Vagina (tissue), 2 donors: ENCODE measurements around the gene MRPL17. TPM values are rescaled to one million over a fixed set of nuclear protein-coding genes. Genes with fewer than 3 reads are reported as not detected.

Experiments
- DNase-seq, 2 donors: peaks; one replicate each; pipeline ENCODE4 v3.0.0-alpha.2; 2017; ENCODE audit errors: extremely low spot score in 2 of 2
- H3K27ac ChIP-seq: fragments of 200-600 bp; sonication (generic); one replicate; pipeline ENCODE4 v1.5.1; 2019
- H3K27me3 ChIP-seq: fragments of 200-600 bp; sonication (generic); one replicate; pipeline ENCODE4 v1.5.1; 2019
- H3K36me3 ChIP-seq, 2 donors: fragments of 200-600 bp; sonication (generic); one replicate each; pipeline ENCODE4 v1.5.1; 2017 to 2019
- H3K4me1 ChIP-seq: fragments of 200-600 bp; sonication (generic); one replicate; pipeline ENCODE4 v1.5.1; 2019
- H3K4me3 ChIP-seq, 2 donors: fragments of 200-600 bp; sonication (generic); 1 replicate in 1 of 2; 2 replicates in 1 of 2; pipeline ENCODE4 v1.5.1; 2016 to 2019
- H3K9me3 ChIP-seq: fragments of 200-600 bp; sonication (generic); one replicate; pipeline ENCODE4 v1.5.1; 2019
- POLR2A ChIP-seq, 2 donors: fragments of 450-650 bp; IDR thresholded peaks; one replicate each; pipeline ENCODE4 v1.6.1; 2017; ENCODE audit warnings: antibody characterized with exemption in 2 of 2, mild to moderate bottlenecking in 2 of 2, moderate library complexity in 2 of 2
- POLR2AphosphoS5 ChIP-seq, 2 donors: sonication (generic); formaldehyde crosslinking; IDR thresholded peaks; one replicate each; pipeline ENCODE4 v1.9.0; 2017; ENCODE audit warnings: antibody characterized with exemption in 2 of 2, mild to moderate bottlenecking in 2 of 2, low read depth in 1 of 2; ENCODE audit not compliant: insufficient read depth in 1 of 2
- intact Hi-C: fragments of 100-400 bp; cut with DNase I; formaldehyde crosslinking; loops from one replicate; pipeline ENCODE4 v1.15.1; 2023
- total RNA-seq: library from RNA; depleted of rRNA; stranded (reverse); fragments of >200 nt; gene quantifications from one replicate; pipeline ENCODE4 v1.2.3, GENCODE V29; 2016
- TF ChIP-seq, protein P1 (sequence below), 3 experiments: fragments of 450-650 bp in 2 of 3; fragments of 200-600 bp in 1 of 3; sonication (generic) in 1 of 3; IDR thresholded peaks; one replicate each; pipeline ENCODE4 v1.5.1; 2017 to 2019; ENCODE audit warnings: antibody characterized with exemption in 3 of 3, mild to moderate bottlenecking in 2 of 3, moderate library complexity in 2 of 3

Gene MRPL17
- total RNA-seq, 1 donor from 2014 or later, result 55.2 TPM

DNA sequence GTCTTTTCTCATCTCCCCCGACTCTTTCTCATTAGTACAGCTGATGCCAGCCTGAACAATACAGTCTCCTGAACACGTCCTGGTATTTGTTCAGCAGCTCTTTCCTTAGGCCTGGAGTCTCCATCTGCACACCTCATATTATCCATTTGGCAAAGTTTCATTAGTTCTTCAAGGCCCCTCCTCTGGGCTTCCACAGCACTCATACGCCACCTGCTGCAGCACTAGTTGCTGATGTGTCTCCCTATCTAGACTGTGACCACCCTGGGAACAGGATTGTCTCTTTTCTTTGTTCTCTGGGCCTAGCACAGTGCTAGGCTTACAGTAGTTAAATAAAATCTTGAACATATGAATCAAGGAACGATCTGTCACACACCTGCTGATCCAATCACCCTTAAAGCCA, 44.7 kb downstream of the MRPL17 start:
- Histone ChIP-seq H3K27ac (peak overlapping the region; percentile 47), H3K36me3 (peaks cover 0 to 20% of the 10 kb centered on the region in 2 donors), H3K4me3 (no peak overlapping the region), H3K9me3 (no peaks in the 10 kb centered on the region), H3K27me3 (no peaks in the 10 kb centered on the region), H3K4me1 (peaks cover 46% of the 10 kb centered on the region)
- DNase-seq, result no peak
- intact Hi-C loops, result loop anchor here (5.0 kb wide), 1 partner anchor 1451 kb away; no protein-coding TSS in a partner anchor
- no peak for TF ChIP-seq POLR2AphosphoS5 (IDR thresholded peaks at IDR 0.05; ENCODE audit: insufficient read depth in 1 of 2, low read depth in 1 of 2)
- no peak for TF ChIP-seq POLR2A (IDR thresholded peaks at IDR 0.05)
- TF ChIP-seq, protein P1, sequence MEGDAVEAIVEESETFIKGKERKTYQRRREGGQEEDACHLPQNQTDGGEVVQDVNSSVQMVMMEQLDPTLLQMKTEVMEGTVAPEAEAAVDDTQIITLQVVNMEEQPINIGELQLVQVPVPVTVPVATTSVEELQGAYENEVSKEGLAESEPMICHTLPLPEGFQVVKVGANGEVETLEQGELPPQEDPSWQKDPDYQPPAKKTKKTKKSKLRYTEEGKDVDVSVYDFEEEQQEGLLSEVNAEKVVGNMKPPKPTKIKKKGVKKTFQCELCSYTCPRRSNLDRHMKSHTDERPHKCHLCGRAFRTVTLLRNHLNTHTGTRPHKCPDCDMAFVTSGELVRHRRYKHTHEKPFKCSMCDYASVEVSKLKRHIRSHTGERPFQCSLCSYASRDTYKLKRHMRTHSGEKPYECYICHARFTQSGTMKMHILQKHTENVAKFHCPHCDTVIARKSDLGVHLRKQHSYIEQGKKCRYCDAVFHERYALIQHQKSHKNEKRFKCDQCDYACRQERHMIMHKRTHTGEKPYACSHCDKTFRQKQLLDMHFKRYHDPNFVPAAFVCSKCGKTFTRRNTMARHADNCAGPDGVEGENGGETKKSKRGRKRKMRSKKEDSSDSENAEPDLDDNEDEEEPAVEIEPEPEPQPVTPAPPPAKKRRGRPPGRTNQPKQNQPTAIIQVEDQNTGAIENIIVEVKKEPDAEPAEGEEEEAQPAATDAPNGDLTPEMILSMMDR (IDR thresholded peaks at IDR 0.05), result no peak

DNA sequence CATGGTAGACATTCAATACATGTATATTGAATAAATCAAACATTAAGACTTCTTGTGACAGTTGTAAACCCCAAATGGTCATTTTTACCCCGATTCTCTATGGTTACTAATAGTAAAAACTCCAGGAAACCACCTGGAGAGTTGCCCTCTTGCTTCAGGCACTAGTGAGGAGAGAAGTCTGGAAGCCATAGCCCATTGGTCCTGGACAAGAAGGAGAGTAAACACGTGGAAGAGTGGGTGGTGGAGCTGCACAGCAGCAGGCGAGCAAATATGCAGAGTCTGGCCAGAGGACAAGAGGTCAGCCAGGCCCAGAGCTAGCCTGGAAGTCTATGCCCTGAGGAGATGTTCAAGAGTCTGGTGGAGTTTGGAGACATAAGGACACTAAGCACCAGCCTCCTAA, 45.3 kb downstream of the MRPL17 start:
- TF ChIP-seq, protein P1 (IDR thresholded peaks at IDR 0.05), result no peak
- peak in 1 of 2 donors; percentile 17 for TF ChIP-seq POLR2AphosphoS5 (IDR thresholded peaks at IDR 0.05; ENCODE audit: insufficient read depth in 1 of 2, low read depth in 1 of 2)
- H3K36me3 ChIP-seq, result peaks cover 0 to 26% of the 10 kb centered on the region in 2 donors
- H3K27me3 ChIP-seq, result no peaks in the 10 kb centered on the region
- intact Hi-C loops, result loop anchor here (5.0 kb wide), 1 partner anchor 1451 kb away; no protein-coding TSS in a partner anchor
- no peaks in the 10 kb centered on the region for H3K9me3 ChIP-seq
- no peak for DNase-seq
- peak overlapping the region; percentile 47 for H3K27ac ChIP-seq
- peaks cover 46% of the 10 kb centered on the region for H3K4me1 ChIP-seq
- no peak overlapping the region for H3K4me3 ChIP-seq

DNA sequence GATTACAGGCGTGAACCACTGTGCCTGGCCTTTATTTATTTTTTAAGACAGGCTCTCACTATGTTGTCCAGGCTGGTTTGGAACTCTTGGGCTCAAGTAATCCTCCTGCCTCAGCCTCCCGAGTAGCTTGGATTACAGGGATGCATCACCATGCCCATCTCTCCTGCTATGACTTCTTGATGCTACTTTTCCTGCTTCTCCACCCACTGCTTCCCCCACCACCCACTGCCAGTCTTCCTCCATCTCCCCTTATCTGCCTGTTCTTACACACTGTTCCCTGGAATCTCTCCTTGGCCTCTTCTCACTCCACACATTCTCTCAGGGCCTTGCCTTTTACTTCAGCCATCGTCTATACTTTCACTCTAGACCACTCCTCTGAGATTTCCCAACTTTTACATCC, 46.7 kb downstream of the MRPL17 start:
- Histone ChIP-seq H3K4me3 (no peak overlapping the region), H3K27ac (peak overlapping the region; percentile 15), H3K36me3 (peaks cover 0 to 37% of the 10 kb centered on the region in 2 donors), H3K27me3 (no peaks in the 10 kb centered on the region), H3K9me3 (no peaks in the 10 kb centered on the region), H3K4me1 (peaks cover 46% of the 10 kb centered on the region)
- no peak for TF ChIP-seq POLR2AphosphoS5 (IDR thresholded peaks at IDR 0.05; ENCODE audit: insufficient read depth in 1 of 2, low read depth in 1 of 2)
- TF ChIP-seq, protein P1 (IDR thresholded peaks at IDR 0.05), result no peak
- intact Hi-C loops, result loop anchor here (5.0 kb wide), 1 partner anchor 1449 kb away; no protein-coding TSS in a partner anchor
- no peak for DNase-seq

DNA sequence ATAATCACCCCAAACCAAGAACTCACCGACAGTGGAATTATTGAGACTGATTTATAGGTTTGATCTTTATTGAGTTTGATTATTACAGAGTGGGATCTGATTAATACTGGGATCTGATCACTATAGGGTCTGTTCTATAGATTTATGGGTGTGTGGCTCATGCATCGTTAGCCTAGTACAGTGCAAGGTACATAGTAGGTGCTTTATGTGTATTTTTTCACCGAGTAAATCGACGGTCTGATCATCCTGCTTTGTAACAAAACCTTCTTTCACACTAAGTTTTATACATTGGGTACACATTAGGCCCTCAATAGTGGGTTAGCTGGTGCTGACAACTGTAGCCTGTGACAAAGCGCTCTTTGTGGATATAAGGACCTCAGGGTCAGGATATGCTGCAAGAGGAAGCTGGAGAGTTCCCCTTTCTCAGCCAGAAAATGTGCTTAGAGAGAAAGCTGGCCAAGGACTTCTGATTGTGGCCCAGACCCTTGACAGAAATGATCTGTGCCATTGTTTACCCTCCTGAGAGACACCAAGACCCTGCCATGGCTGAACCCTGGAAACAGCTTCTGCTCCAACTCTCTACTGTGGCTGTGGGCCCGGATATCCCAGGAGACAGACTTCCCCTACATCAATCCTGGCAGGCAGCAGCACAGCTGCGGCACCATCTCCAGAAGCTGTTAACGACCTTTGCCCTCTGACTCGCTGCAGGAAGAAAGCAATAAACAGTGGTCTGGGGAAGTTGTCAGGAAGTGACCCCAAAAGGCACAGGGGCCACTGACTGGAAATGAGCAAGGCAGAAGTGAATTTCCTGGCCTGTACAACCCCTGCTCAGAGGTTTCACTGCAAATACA, 47.8 kb downstream of the MRPL17 start:
- TF ChIP-seq POLR2A (IDR thresholded peaks at IDR 0.05) (no peak), POLR2AphosphoS5 (IDR thresholded peaks at IDR 0.05; ENCODE audit: insufficient read depth in 1 of 2, low read depth in 1 of 2) (peak; percentile 50 to 52)
- H3K4me1 ChIP-seq, result peaks cover 46% of the 10 kb centered on the region

DNA sequence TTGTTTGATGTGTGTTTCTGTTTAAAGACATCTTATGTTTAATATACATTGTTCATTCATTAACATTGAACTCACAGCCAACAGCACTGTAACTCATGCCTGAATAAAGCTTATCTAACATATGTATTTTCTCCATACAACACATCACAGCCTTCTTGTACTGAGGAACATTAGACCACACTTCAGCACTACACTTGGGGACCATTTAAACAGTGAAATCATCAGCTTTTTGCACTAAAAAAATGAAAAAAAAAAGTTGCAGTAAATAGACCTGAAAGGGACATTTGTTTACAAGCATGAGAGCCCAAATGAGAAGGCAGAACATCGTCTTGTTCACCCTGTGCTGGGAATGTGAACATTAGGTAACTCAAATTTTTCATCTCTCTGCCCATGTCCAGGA, 48.6 kb downstream of the MRPL17 start:
- TF ChIP-seq POLR2AphosphoS5 (IDR thresholded peaks at IDR 0.05; ENCODE audit: insufficient read depth in 1 of 2, low read depth in 1 of 2) (no peak), POLR2A (IDR thresholded peaks at IDR 0.05) (no peak)
- TF ChIP-seq, protein P1 (IDR thresholded peaks at IDR 0.05), result no peak
- Histone ChIP-seq H3K27ac (no peak overlapping the region), H3K4me1 (peaks cover 43% of the 10 kb centered on the region), H3K9me3 (no peaks in the 10 kb centered on the region), H3K4me3 (no peak overlapping the region), H3K36me3 (peaks cover 0 to 29% of the 10 kb centered on the region in 2 donors), H3K27me3 (no peaks in the 10 kb centered on the region)
- no peak for DNase-seq
- intact Hi-C loops, result no loop called here

More for the DNA sequence above, 47.8 kb downstream of the MRPL17 start:
- intact Hi-C loops, result loop anchor here (5.0 kb wide), 1 partner anchor 1448 kb away; no protein-coding TSS in a partner anchor
- H3K4me3 ChIP-seq, result no peak overlapping the region
- H3K36me3 ChIP-seq, result peaks cover 0 to 31% of the 10 kb centered on the region in 2 donors
- no peaks in the 10 kb centered on the region for H3K27me3 ChIP-seq
- no peak for DNase-seq
- peak overlapping the region; percentile 50 for H3K27ac ChIP-seq
- H3K9me3 ChIP-seq, result no peaks in the 10 kb centered on the region
